Vagina (tissue), 2 donors: Measurements from ENCODE around the gene STARD3.

Experiments used
- POLR2A ChIP-seq, 2 donors: fragments of 450-650 bp; IDR thresholded peaks; one replicate each; pipeline ENCODE4 v1.6.1; 2017; ENCODE audit warnings: antibody characterized with exemption in 2 of 2, mild to moderate bottlenecking in 2 of 2, moderate library complexity in 2 of 2
- POLR2AphosphoS5 ChIP-seq, 2 donors: sonication (generic); formaldehyde crosslinking; IDR thresholded peaks; one replicate each; pipeline ENCODE4 v1.9.0; 2017; ENCODE audit warnings: antibody characterized with exemption in 2 of 2, mild to moderate bottlenecking in 2 of 2, low read depth in 1 of 2; ENCODE audit not compliant: insufficient read depth in 1 of 2
- TF ChIP-seq, protein P1 (sequence below), 3 experiments: fragments of 450-650 bp in 2 of 3; fragments of 200-600 bp in 1 of 3; sonication (generic) in 1 of 3; IDR thresholded peaks; one replicate each; pipeline ENCODE4 v1.5.1; 2017 to 2019; ENCODE audit warnings: antibody characterized with exemption in 3 of 3, mild to moderate bottlenecking in 2 of 3, moderate library complexity in 2 of 3

GRCh38 chr17:39611401-39612112 is 25.4 kb upstream of the STARD3 start:
- TF ChIP-seq, protein P1, sequence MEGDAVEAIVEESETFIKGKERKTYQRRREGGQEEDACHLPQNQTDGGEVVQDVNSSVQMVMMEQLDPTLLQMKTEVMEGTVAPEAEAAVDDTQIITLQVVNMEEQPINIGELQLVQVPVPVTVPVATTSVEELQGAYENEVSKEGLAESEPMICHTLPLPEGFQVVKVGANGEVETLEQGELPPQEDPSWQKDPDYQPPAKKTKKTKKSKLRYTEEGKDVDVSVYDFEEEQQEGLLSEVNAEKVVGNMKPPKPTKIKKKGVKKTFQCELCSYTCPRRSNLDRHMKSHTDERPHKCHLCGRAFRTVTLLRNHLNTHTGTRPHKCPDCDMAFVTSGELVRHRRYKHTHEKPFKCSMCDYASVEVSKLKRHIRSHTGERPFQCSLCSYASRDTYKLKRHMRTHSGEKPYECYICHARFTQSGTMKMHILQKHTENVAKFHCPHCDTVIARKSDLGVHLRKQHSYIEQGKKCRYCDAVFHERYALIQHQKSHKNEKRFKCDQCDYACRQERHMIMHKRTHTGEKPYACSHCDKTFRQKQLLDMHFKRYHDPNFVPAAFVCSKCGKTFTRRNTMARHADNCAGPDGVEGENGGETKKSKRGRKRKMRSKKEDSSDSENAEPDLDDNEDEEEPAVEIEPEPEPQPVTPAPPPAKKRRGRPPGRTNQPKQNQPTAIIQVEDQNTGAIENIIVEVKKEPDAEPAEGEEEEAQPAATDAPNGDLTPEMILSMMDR (IDR thresholded peaks at IDR 0.05) = no peak
- TF ChIP-seq POLR2A (IDR thresholded peaks at IDR 0.05) (no peak), POLR2AphosphoS5 (IDR thresholded peaks at IDR 0.05; ENCODE audit: insufficient read depth in 1 of 2, low read depth in 1 of 2) (no peak)
